Upper lobe of right lung (tissue), 1 donor: ENCODE data around the gene GRAPL. TPM values are rescaled to one million over a fixed set of nuclear protein-coding genes. Genes with fewer than 3 reads are reported as not detected.
"Not testable (repeated sequence)": the region's sequence is repeated elsewhere in the genome, so short reads cannot be mapped to it uniquely, and the experiment has no call there.

Experiments used
- ATAC-seq: fragments of 200-7000 bp; cut with Tn5 transposase; one replicate; pipeline ENCODE4 v1.9.1; 2020; ENCODE audit warnings: mild to moderate bottlenecking, moderate library complexity
- DNase-seq: peaks from one replicate; pipeline ENCODE4 v3.0.0-alpha.2; 2020
- H3K27ac ChIP-seq: fragments of 200-600 bp; one replicate; pipeline ENCODE4 v1.8.0; 2022
- H3K27me3 ChIP-seq: fragments of 200-600 bp; one replicate; pipeline ENCODE4 v1.8.0; 2022; ENCODE audit warnings: mild to moderate bottlenecking
- H3K36me3 ChIP-seq: fragments of 200-600 bp; one replicate; pipeline ENCODE4 v1.8.0; 2022
- H3K4me1 ChIP-seq: fragments of 200-600 bp; one replicate; pipeline ENCODE4 v1.8.0; 2022
- H3K4me3 ChIP-seq: fragments of 200-600 bp; one replicate; pipeline ENCODE4 v1.8.0; 2022; ENCODE audit warnings: mild to moderate bottlenecking
- H3K9me3 ChIP-seq: fragments of 200-600 bp; one replicate; pipeline ENCODE4 v1.8.0; 2022
- intact Hi-C: fragments of 100-400 bp; cut with DNase I; formaldehyde crosslinking; loops from one replicate; pipeline ENCODE4 v1.11.0; 2022
- long read RNA-seq: library from polyadenylated mRNA; unstranded; transcript quantifications from one replicate; pipeline ENCODE4 v2.0.0, GENCODE V29; 2021
- total RNA-seq: library from RNA; stranded (reverse); fragmentation: NEBNext Ultra II Directional; extraction: Animal tissue kit (Norgen Biotek cat#: 25700); gene quantifications from one replicate; pipeline ENCODE4 v1.2.1, GENCODE V29; 2021
- donor health status: DM: no; HTN: yes; CAD: no; lungs with severe emphysema.

Gene GRAPL
- 16.6 TPM for total RNA-seq
- long read RNA-seq, partial matches to known transcripts: 0 of 3 reads
- long read RNA-seq, other reads (novel, unspliced or antisense): 3 of 3 reads

- H3K36me3 ChIP-seq, H3K4me1 ChIP-seq, DNase-seq, H3K27ac ChIP-seq, intact Hi-C loops, H3K4me3 ChIP-seq, H3K9me3 ChIP-seq, H3K27me3 ChIP-seq: not testable (repeated sequence)
- ATAC-seq: peak; percentile 46
These were observed at the start of gene GRAPL for GRCh38 chr17:19127148-19127980. GRAPL (plus strand) TSS chr17:19127589; CDS start chr17:19127620, 31 bp downstream.

- peak; percentile 91 for ATAC-seq
- H3K27ac ChIP-seq, H3K4me3 ChIP-seq, H3K9me3 ChIP-seq, H3K27me3 ChIP-seq, H3K36me3 ChIP-seq, H3K4me1 ChIP-seq, intact Hi-C loops, DNase-seq: not testable (repeated sequence)
These were observed 38.3 kb upstream of the GRAPL start for GRCh38 chr17:19088804-19089685.

GRCh38 chr17:19090058-19090772, 37.2 kb upstream of the GRAPL start:
- H3K4me1 ChIP-seq, intact Hi-C loops, H3K27me3 ChIP-seq, DNase-seq, ATAC-seq, H3K4me3 ChIP-seq, H3K36me3 ChIP-seq, H3K27ac ChIP-seq, H3K9me3 ChIP-seq: not testable (repeated sequence)

- H3K27ac ChIP-seq, intact Hi-C loops, H3K9me3 ChIP-seq, H3K4me3 ChIP-seq, H3K27me3 ChIP-seq, H3K4me1 ChIP-seq, DNase-seq, H3K36me3 ChIP-seq: not testable (repeated sequence)
- ATAC-seq: peak; percentile 1
These were observed 34.4 kb upstream of the GRAPL start for GRCh38 chr17:19092737-19093683.

GRCh38 chr17:19093684-19094438, 33.5 kb upstream of the GRAPL start:
- DNase-seq, ATAC-seq, intact Hi-C loops, H3K9me3 ChIP-seq, H3K36me3 ChIP-seq, H3K4me1 ChIP-seq, H3K27ac ChIP-seq, H3K4me3 ChIP-seq, H3K27me3 ChIP-seq: not testable (repeated sequence)

- H3K27ac ChIP-seq, intact Hi-C loops, ATAC-seq, H3K4me1 ChIP-seq, H3K9me3 ChIP-seq, H3K4me3 ChIP-seq, H3K27me3 ChIP-seq, H3K36me3 ChIP-seq, DNase-seq: not testable (repeated sequence)
These were observed 18.9 kb upstream of the GRAPL start for GRCh38 chr17:19108517-19108916.

GRCh38 chr17:19110189-19111097, 16.9 kb upstream of the GRAPL start:
- H3K4me1 ChIP-seq, H3K36me3 ChIP-seq, H3K9me3 ChIP-seq, DNase-seq, intact Hi-C loops, H3K27me3 ChIP-seq, H3K27ac ChIP-seq, H3K4me3 ChIP-seq: not testable (repeated sequence)
- peak; percentile 87 for ATAC-seq
